DMS153 treated with DMSO at 0.1 percent for 48 hours (cell line): Measurements from ENCODE around the gene MVB12A.

Experiments
- DNase-seq: peaks from one replicate; lab custom pipeline; 2025; ENCODE audit not compliant: unreplicated experiment; lab: John Stamatoyannopoulos, UW

The MVB12A gene

GRCh38 chr19:17419621-17420474 is at the start of gene MVB12A:
MVB12A (plus strand) TSS chr19:17420047; CDS start chr19:17420136, 89 bp downstream.
- DNase-seq = peak; percentile 91

- DNase-seq = no peak
These were observed 42.8 kb upstream of the MVB12A start, which contains the start of gene PLVAP for GRCh38 chr19:17376935-17377600. PLVAP (minus strand) TSS chr19:17377342; CDS start chr19:17377288, 54 bp downstream.

GRCh38 chr19:17378271-17378670 is 41.6 kb upstream of the MVB12A start:
- no peak for DNase-seq

- DNase-seq = no peak
These were observed 40.6 kb upstream of the MVB12A start for GRCh38 chr19:17379221-17379631.

GRCh38 chr19:17380426-17381138 is 39.3 kb upstream of the MVB12A start:
- DNase-seq = no peak

- DNase-seq = no peak
These were observed 33.8 kb upstream of the MVB12A start for GRCh38 chr19:17385878-17386611.

GRCh38 chr19:17389288-17389687 is 30.6 kb upstream of the MVB12A start:
- no peak for DNase-seq

- DNase-seq = no peak
These were observed 29.7 kb upstream of the MVB12A start for GRCh38 chr19:17389957-17390664.

GRCh38 chr19:17390665-17391370 is 29.0 kb upstream of the MVB12A start:
- DNase-seq = peak; percentile 82

- no peak for DNase-seq
These were observed 28.3 kb upstream of the MVB12A start for GRCh38 chr19:17391371-17392151.

- DNase-seq = no peak
These were observed 26.8 kb upstream of the MVB12A start for GRCh38 chr19:17393002-17393401.

GRCh38 chr19:17393914-17394313 is 25.9 kb upstream of the MVB12A start, which contains the start of gene CCDC194:
CCDC194 (minus strand) TSS chr19:17394196; CDS start chr19:17394158, 38 bp downstream.
- DNase-seq = no peak

GRCh38 chr19:17394891-17395415 is 24.9 kb upstream of the MVB12A start:
- no peak for DNase-seq

- no peak for DNase-seq
These were observed 20.8 kb upstream of the MVB12A start for GRCh38 chr19:17398902-17399527.

- no peak for DNase-seq
These were observed 18.2 kb upstream of the MVB12A start for GRCh38 chr19:17401628-17402027.

GRCh38 chr19:17402982-17403855 is 16.6 kb upstream of the MVB12A start:
- no peak for DNase-seq

GRCh38 chr19:17404015-17404414 is 15.8 kb upstream of the MVB12A start:
- DNase-seq = no peak
